Thyroid gland (tissue), 4 donors: Measurements from ENCODE around the gene CSMD2. TPM values are rescaled to one million over a fixed set of nuclear protein-coding genes. Genes with fewer than 3 reads are reported as not detected.
A peak's percentile ranks its signal among the peaks of the same experiment; 100 is the strongest.

Experiments
- DNase-seq, 2 donors: peaks; one replicate each; pipeline ENCODE4 v3.0.0-alpha.2; 2019
- H3K27ac ChIP-seq, 3 donors: fragments of 200-600 bp; sonication (generic); 1 replicate in 2 of 3; 2 replicates in 1 of 3; pipeline ENCODE4 v1.5.1; 2016 to 2019; ENCODE audit warnings: mild to moderate bottlenecking in 1 of 3, moderate library complexity in 1 of 3
- H3K27me3 ChIP-seq: fragments of 200-600 bp; sonication (generic); one replicate; pipeline ENCODE4 v1.5.1; 2019
- H3K36me3 ChIP-seq, 2 donors: fragments of 200-600 bp; sonication (generic); one replicate each; pipeline ENCODE4 v1.5.1; 2016 to 2019
- H3K4me1 ChIP-seq, 2 donors: fragments of 200-600 bp; sonication (generic); one replicate each; pipeline ENCODE4 v1.5.1; 2017 to 2019
- H3K4me3 ChIP-seq, 3 donors: fragments of 200-600 bp; sonication (generic); replicated peaks in 1 of 3; 1 replicate in 2 of 3; 2 replicates in 1 of 3; pipeline ENCODE4 v1.5.1; 2016; ENCODE audit warnings: mild to moderate bottlenecking in 1 of 3
- H3K9me3 ChIP-seq: fragments of 200-600 bp; sonication (generic); one replicate; pipeline ENCODE4 v1.5.1; 2017
- CTCF ChIP-seq, 6 experiments: fragments of 200-600 bp in 3 of 6; fragments of 450-650 bp in 3 of 6; sonication (generic) in 3 of 6; IDR thresholded peaks; one replicate each; pipeline ENCODE4 v1.5.1; 2016 to 2019; ENCODE audit warnings: antibody characterized with exemption in 6 of 6, mild to moderate bottlenecking in 2 of 6, inconsistent platforms in 1 of 6, moderate library complexity in 1 of 6
- POLR2A ChIP-seq, 2 donors: fragments of 450-650 bp; IDR thresholded peaks; one replicate each; pipeline ENCODE4 v1.6.1; 2017; ENCODE audit warnings: antibody characterized with exemption in 2 of 2, mild to moderate bottlenecking in 2 of 2, moderate library complexity in 1 of 2
- WGBS, 2 donors: methylation state at CpG; one replicate each; pipeline ENCODE4 v1.1.5; 2017; 5-methylcytosine and 5-hydroxymethylcytosine counted together
- intact Hi-C: fragments of 100-400 bp; cut with DNase I; formaldehyde crosslinking; loops from one replicate; pipeline ENCODE4 v1.15.1; 2023
- total RNA-seq, 4 donors: library from RNA; depleted of rRNA; stranded (reverse); fragments of >200 nt; gene quantifications; one replicate each; pipeline ENCODE4 v1.2.3, GENCODE V29; 2016

CSMD2 gene
- total RNA-seq, 4 donors from 2014 or later, result 0.10 to 0.45 (median 0.13) TPM; not detected in 1

- intact Hi-C loops, result no loop called here
- Histone ChIP-seq H3K36me3 (no peaks in the 10 kb centered on the region), H3K9me3 (no peaks in the 10 kb centered on the region), H3K4me1 (no peaks in the 10 kb centered on the region), H3K4me3 (no peak overlapping the region), H3K27me3 (no peaks in the 10 kb centered on the region), H3K27ac (no peak overlapping the region)
- no peak for DNase-seq
- 49 to 53% methylated on average over 6 of the region's 6 CpGs for WGBS, 2 donors
- TF ChIP-seq CTCF (IDR thresholded peaks at IDR 0.05), result no peak
- TF ChIP-seq POLR2A (IDR thresholded peaks at IDR 0.05), result no peak
Observed at GRCh38 chr1:33902486-33903209, 262.4 kb downstream of the CSMD2 start.

GRCh38 chr1:33899746-33900145, 265.3 kb downstream of the CSMD2 start:
- H3K4me3 ChIP-seq, result no peak overlapping the region
- H3K36me3 ChIP-seq, result no peaks in the 10 kb centered on the region
- H3K27ac ChIP-seq, result no peak overlapping the region
- no peaks in the 10 kb centered on the region for H3K9me3 ChIP-seq
- H3K27me3 ChIP-seq, result no peaks in the 10 kb centered on the region
- H3K4me1 ChIP-seq, result no peaks in the 10 kb centered on the region
- intact Hi-C loops, result no loop called here
- TF ChIP-seq POLR2A (IDR thresholded peaks at IDR 0.05), result no peak
- no peak for TF ChIP-seq CTCF (IDR thresholded peaks at IDR 0.05)
- DNase-seq, result no peak
- WGBS, 2 donors, result 78 to 94% methylated on average over 3 of the region's 3 CpGs

GRCh38 chr1:33898881-33899280, 266.1 kb downstream of the CSMD2 start:
- DNase-seq, result peak in 1 of 2 donors; percentile 6
- H3K4me3 ChIP-seq, result no peak overlapping the region
- WGBS, 2 donors, result 77 to 85% methylated on average over 9 of the region's 9 CpGs
- no peak for TF ChIP-seq POLR2A (IDR thresholded peaks at IDR 0.05)
- no peak for TF ChIP-seq CTCF (IDR thresholded peaks at IDR 0.05)
- intact Hi-C loops, result no loop called here
- no peaks in the 10 kb centered on the region for H3K36me3 ChIP-seq
- H3K27me3 ChIP-seq, result no peaks in the 10 kb centered on the region
- no peak overlapping the region for H3K27ac ChIP-seq
- H3K9me3 ChIP-seq, result no peaks in the 10 kb centered on the region
- H3K4me1 ChIP-seq, result no peaks in the 10 kb centered on the region

- Histone ChIP-seq H3K36me3 (no peaks in the 10 kb centered on the region), H3K4me1 (no peaks in the 10 kb centered on the region), H3K27me3 (no peaks in the 10 kb centered on the region), H3K9me3 (no peaks in the 10 kb centered on the region), H3K27ac (no peak overlapping the region), H3K4me3 (no peak overlapping the region)
- intact Hi-C loops, result no loop called here
- TF ChIP-seq CTCF (IDR thresholded peaks at IDR 0.05), result no peak
- no peak for DNase-seq
- WGBS, 2 donors, result 75 to 86% methylated on average over 3 of the region's 3 CpGs
Observed at GRCh38 chr1:33898406-33898805, 266.6 kb downstream of the CSMD2 start.

GRCh38 chr1:33897092-33897725, 267.8 kb downstream of the CSMD2 start:
- WGBS, 2 donors, result 66 to 75% methylated on average over 5 of the region's 5 CpGs
- DNase-seq, result no peak
- no peaks in the 10 kb centered on the region for H3K4me1 ChIP-seq
- intact Hi-C loops, result no loop called here
- H3K27me3 ChIP-seq, result no peaks in the 10 kb centered on the region
- no peaks in the 10 kb centered on the region for H3K36me3 ChIP-seq
- H3K4me3 ChIP-seq, result no peak overlapping the region
- H3K27ac ChIP-seq, result no peak overlapping the region
- no peaks in the 10 kb centered on the region for H3K9me3 ChIP-seq
- no peak for TF ChIP-seq POLR2A (IDR thresholded peaks at IDR 0.05)
- no peak for TF ChIP-seq CTCF (IDR thresholded peaks at IDR 0.05)
